WTC11 (cell line): ENCODE measurements around the gene AKT1S1. TPM values are rescaled to one million over a fixed set of nuclear protein-coding genes. Genes with fewer than 3 reads are reported as not detected.
A peak's percentile ranks its signal among the peaks of the same experiment; 100 is the strongest.

Experiments used
- ATAC-seq: fragments of 200-7000 bp; cut with Tn5 transposase; 2 replicates; pipeline ENCODE4 v1.10.0; 2021; ENCODE audit warnings: mild to moderate bottlenecking, moderate library complexity
- CTCF ChIA-PET: fragments of 300-600 bp; sonication (Branson Sonifier 250); formaldehyde crosslinking; loops from one replicate; lab custom pipeline; 2021; ENCODE audit warnings: antibody characterized with exemption; lab: Charles Lee
- POLR2A ChIA-PET: fragments of 350-600 bp; sonication (Branson Sonifier 250); formaldehyde crosslinking; loops from one replicate; lab custom pipeline; 2021; ENCODE audit warnings: antibody characterized with exemption; lab: Charles Lee
- DNase-seq: peaks from one replicate; pipeline ENCODE4 v3.0.0; 2021; ENCODE audit warnings: low spot score
- H3K27ac Mint-ChIP-seq: 2 replicates; pipeline ENCODE4 v1.8.0; 2021; ENCODE audit warnings: mixed read lengths
- H3K27me3 Mint-ChIP-seq: 2 replicates; pipeline ENCODE4 v1.8.0; 2021; ENCODE audit warnings: low read depth, mild to moderate bottlenecking, moderate library complexity, mixed read lengths
- H3K36me3 Mint-ChIP-seq: 2 replicates; pipeline ENCODE4 v1.8.0; 2021; ENCODE audit warnings: mixed read lengths
- H3K4me1 Mint-ChIP-seq: 2 replicates; pipeline ENCODE4 v1.8.0; 2022; ENCODE audit warnings: mixed read lengths
- H3K4me3 Mint-ChIP-seq: 2 replicates; pipeline ENCODE4 v1.8.0; 2021; ENCODE audit warnings: mild to moderate bottlenecking, moderate library complexity, mixed read lengths
- H3K9me3 Mint-ChIP-seq: 2 replicates; pipeline ENCODE4 v1.8.0; 2021; ENCODE audit warnings: mixed read lengths
- ATF1 ChIP-seq: sonication (generic); formaldehyde crosslinking; IDR thresholded peaks from 2 replicates; pipeline ENCODE4 v1.8.1; 2023; ENCODE audit warnings: mild to moderate bottlenecking, moderate library complexity, missing genetic modification reagents
- CBFB ChIP-seq: sonication (generic); formaldehyde crosslinking; IDR thresholded peaks from 2 replicates; pipeline ENCODE4 v1.8.1; 2022; ENCODE audit warnings: mild to moderate bottlenecking, low read depth, missing genetic modification reagents
- CREB1 ChIP-seq: sonication (generic); formaldehyde crosslinking; IDR thresholded peaks from 2 replicates; pipeline ENCODE4 v1.8.0; 2023; ENCODE audit warnings: mild to moderate bottlenecking, missing genetic modification reagents
- ETV6 ChIP-seq: sonication (generic); formaldehyde crosslinking; IDR thresholded peaks from 2 replicates; pipeline ENCODE4 v1.8.1; 2022; ENCODE audit warnings: mild to moderate bottlenecking, missing genetic modification reagents
- FOXK1 ChIP-seq: sonication (generic); formaldehyde crosslinking; IDR thresholded peaks from 2 replicates; pipeline ENCODE4 v1.8.0; 2022; ENCODE audit warnings: mild to moderate bottlenecking, moderate library complexity, missing genetic modification reagents
- FOXP1 ChIP-seq: sonication (generic); formaldehyde crosslinking; IDR thresholded peaks from 2 replicates; pipeline ENCODE4 v1.8.0; 2022; ENCODE audit warnings: missing genetic modification reagents, mild to moderate bottlenecking, moderate library complexity, borderline replicate concordance
- GABPB1 ChIP-seq: sonication (generic); formaldehyde crosslinking; IDR thresholded peaks from 2 replicates; pipeline ENCODE4 v1.8.1; 2023; ENCODE audit warnings: mild to moderate bottlenecking, missing genetic modification reagents
- GRHL2 ChIP-seq: fragments of 250-450 bp; sonication (Bioruptor Pico); IDR thresholded peaks from 2 replicates; pipeline ENCODE4 v1.8.0; 2022; ENCODE audit warnings: mild to moderate bottlenecking, moderate library complexity; ENCODE audit not compliant: insufficient replicate concordance, severe bottlenecking
- GTF2I ChIP-seq: fragments of 250-450 bp; sonication (Bioruptor Pico); conservative IDR thresholded peaks from 2 replicates; pipeline ENCODE4 v1.4.0; 2021; ENCODE audit warnings: mild to moderate bottlenecking
- NFYB ChIP-seq: sonication (generic); formaldehyde crosslinking; conservative IDR thresholded peaks from 2 replicates; pipeline ENCODE4 v1.8.0; 2022; ENCODE audit warnings: low read depth, missing genetic modification reagents
- NR2C2 ChIP-seq: sonication (generic); formaldehyde crosslinking; IDR thresholded peaks from 2 replicates; pipeline ENCODE4 v1.8.0; 2022; ENCODE audit warnings: mild to moderate bottlenecking, missing genetic modification reagents
- NR3C1 ChIP-seq: sonication (generic); formaldehyde crosslinking; conservative IDR thresholded peaks from 2 replicates; pipeline ENCODE4 v1.8.1; 2023; ENCODE audit warnings: low read depth, mild to moderate bottlenecking, missing genetic modification reagents
- RELA ChIP-seq: sonication (generic); formaldehyde crosslinking; IDR thresholded peaks from 2 replicates; pipeline ENCODE4 v1.8.1; 2022; ENCODE audit warnings: missing genetic modification reagents, mild to moderate bottlenecking, borderline replicate concordance
- SP1 ChIP-seq: sonication (generic); formaldehyde crosslinking; conservative IDR thresholded peaks from 2 replicates; pipeline ENCODE4 v1.8.1; 2022; ENCODE audit warnings: missing genetic modification reagents
- TEAD4 ChIP-seq: sonication (generic); formaldehyde crosslinking; IDR thresholded peaks from 2 replicates; pipeline ENCODE4 v1.8.0; 2022; ENCODE audit warnings: mild to moderate bottlenecking, missing genetic modification reagents
- TP53 ChIP-seq: sonication (generic); formaldehyde crosslinking; IDR thresholded peaks from 2 replicates; pipeline ENCODE4 v1.8.1; 2023; ENCODE audit warnings: mild to moderate bottlenecking, missing genetic modification reagents
- ZNF138 ChIP-seq: sonication (generic); formaldehyde crosslinking; conservative IDR thresholded peaks from 2 replicates; pipeline ENCODE4 v1.8.1; 2022; ENCODE audit warnings: mild to moderate bottlenecking, moderate library complexity, missing genetic modification reagents
- ZNF671 ChIP-seq: fragments of 250-450 bp; sonication (Bioruptor Pico); IDR thresholded peaks from 2 replicates; pipeline ENCODE4 v1.8.0; 2021; ENCODE audit warnings: mild to moderate bottlenecking
- total RNA-seq: library from RNA; stranded (reverse); gene quantifications from 3 replicates; pipeline ENCODE4 v1.2.3, GENCODE V29; 2021
- TF ChIP-seq, protein P1 (sequence below): sonication (generic); formaldehyde crosslinking; IDR thresholded peaks from 2 replicates; pipeline ENCODE4 v1.8.1; 2022; ENCODE audit warnings: low read depth, missing genetic modification reagents, borderline replicate concordance
- TF ChIP-seq, protein P2 (sequence below): sonication (generic); formaldehyde crosslinking; IDR thresholded peaks from 2 replicates; pipeline ENCODE4 v1.8.0; 2022; ENCODE audit warnings: missing genetic modification reagents
- TF ChIP-seq, protein P3 (sequence below): sonication (generic); formaldehyde crosslinking; IDR thresholded peaks from 2 replicates; pipeline ENCODE4 v1.8.0; 2022; ENCODE audit warnings: mild to moderate bottlenecking, missing genetic modification reagents
- TF ChIP-seq, protein P4 (sequence below): fragments of 250-450 bp; sonication (Bioruptor Pico); IDR thresholded peaks from 2 replicates; pipeline ENCODE4 v1.9.0; 2021; ENCODE audit warnings: moderate library complexity, mild to moderate bottlenecking, inconsistent platforms, borderline replicate concordance
- TF ChIP-seq, protein P5 (sequence below): sonication (generic); formaldehyde crosslinking; IDR thresholded peaks from 2 replicates; pipeline ENCODE4 v1.8.1; 2022; ENCODE audit warnings: missing genetic modification reagents, borderline replicate concordance
- TF ChIP-seq, protein P6 (sequence below): sonication (generic); formaldehyde crosslinking; IDR thresholded peaks from 2 replicates; pipeline ENCODE4 v1.8.0; 2023; ENCODE audit warnings: missing genetic modification reagents
- TF ChIP-seq, protein P7 (sequence below): sonication (generic); formaldehyde crosslinking; IDR thresholded peaks from 2 replicates; pipeline ENCODE4 v1.8.1; 2022; ENCODE audit warnings: mild to moderate bottlenecking, moderate library complexity, missing genetic modification reagents

Gene AKT1S1
- total RNA-seq, 1 experiment from 2014 or later, result 47.8 TPM

DNA sequence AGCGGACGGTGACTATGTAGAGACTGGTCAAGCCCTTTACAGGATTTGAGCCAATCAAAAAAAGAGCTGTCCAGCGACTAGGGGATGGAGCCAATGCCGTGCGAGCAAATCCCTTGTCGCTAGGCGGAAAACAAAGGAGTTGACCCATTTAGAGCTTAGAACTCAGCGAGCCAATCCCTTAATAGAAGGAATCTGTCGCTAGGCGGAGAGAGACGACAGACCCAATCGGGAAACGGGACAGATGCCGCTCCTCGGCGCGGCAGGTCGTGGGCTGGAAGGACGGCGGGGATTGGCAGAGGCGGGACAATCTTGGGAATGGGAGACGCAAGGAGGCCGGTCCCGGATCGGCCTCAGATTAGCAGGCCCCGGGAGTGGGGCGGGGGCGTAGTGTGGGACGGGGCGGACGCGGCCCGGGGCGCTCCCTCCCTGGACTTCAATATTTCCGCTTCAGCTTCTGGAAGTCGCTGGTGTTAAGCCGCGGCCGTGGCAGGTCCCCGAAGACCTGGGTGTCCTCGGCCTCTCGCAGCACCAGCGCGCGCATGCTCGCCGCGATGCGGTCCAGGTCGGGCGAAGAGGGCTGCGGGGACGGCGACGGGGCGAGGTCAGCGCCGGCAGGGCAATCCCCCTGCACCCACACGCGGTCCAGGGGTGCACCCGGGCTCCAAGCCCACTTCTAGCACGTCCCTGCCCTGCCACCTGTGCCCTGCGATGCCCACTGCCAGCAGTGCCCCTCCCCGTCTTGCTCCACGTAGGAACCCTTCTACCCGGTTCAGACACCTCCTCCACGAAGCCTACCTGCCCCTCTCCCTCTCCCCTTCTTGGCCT is 7.5 kb downstream of the AKT1S1 start (continued):
- TF ChIP-seq, protein P1, sequence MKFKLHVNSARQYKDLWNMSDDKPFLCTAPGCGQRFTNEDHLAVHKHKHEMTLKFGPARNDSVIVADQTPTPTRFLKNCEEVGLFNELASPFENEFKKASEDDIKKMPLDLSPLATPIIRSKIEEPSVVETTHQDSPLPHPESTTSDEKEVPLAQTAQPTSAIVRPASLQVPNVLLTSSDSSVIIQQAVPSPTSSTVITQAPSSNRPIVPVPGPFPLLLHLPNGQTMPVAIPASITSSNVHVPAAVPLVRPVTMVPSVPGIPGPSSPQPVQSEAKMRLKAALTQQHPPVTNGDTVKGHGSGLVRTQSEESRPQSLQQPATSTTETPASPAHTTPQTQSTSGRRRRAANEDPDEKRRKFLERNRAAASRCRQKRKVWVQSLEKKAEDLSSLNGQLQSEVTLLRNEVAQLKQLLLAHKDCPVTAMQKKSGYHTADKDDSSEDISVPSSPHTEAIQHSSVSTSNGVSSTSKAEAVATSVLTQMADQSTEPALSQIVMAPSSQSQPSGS (CRISPR knock-in tag), result no peak
- TF ChIP-seq, protein P2, sequence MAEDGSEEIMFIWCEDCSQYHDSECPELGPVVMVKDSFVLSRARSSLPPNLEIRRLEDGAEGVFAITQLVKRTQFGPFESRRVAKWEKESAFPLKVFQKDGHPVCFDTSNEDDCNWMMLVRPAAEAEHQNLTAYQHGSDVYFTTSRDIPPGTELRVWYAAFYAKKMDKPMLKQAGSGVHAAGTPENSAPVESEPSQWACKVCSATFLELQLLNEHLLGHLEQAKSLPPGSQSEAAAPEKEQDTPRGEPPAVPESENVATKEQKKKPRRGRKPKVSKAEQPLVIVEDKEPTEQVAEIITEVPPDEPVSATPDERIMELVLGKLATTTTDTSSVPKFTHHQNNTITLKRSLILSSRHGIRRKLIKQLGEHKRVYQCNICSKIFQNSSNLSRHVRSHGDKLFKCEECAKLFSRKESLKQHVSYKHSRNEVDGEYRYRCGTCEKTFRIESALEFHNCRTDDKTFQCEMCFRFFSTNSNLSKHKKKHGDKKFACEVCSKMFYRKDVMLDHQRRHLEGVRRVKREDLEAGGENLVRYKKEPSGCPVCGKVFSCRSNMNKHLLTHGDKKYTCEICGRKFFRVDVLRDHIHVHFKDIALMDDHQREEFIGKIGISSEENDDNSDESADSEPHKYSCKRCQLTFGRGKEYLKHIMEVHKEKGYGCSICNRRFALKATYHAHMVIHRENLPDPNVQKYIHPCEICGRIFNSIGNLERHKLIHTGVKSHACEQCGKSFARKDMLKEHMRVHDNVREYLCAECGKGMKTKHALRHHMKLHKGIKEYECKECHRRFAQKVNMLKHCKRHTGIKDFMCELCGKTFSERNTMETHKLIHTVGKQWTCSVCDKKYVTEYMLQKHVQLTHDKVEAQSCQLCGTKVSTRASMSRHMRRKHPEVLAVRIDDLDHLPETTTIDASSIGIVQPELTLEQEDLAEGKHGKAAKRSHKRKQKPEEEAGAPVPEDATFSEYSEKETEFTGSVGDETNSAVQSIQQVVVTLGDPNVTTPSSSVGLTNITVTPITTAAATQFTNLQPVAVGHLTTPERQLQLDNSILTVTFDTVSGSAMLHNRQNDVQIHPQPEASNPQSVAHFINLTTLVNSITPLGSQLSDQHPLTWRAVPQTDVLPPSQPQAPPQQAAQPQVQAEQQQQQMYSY (CRISPR knock-in tag), result peak; percentile 37; the same call in 1 of the 2 replicates
- TF ChIP-seq, protein P3, sequence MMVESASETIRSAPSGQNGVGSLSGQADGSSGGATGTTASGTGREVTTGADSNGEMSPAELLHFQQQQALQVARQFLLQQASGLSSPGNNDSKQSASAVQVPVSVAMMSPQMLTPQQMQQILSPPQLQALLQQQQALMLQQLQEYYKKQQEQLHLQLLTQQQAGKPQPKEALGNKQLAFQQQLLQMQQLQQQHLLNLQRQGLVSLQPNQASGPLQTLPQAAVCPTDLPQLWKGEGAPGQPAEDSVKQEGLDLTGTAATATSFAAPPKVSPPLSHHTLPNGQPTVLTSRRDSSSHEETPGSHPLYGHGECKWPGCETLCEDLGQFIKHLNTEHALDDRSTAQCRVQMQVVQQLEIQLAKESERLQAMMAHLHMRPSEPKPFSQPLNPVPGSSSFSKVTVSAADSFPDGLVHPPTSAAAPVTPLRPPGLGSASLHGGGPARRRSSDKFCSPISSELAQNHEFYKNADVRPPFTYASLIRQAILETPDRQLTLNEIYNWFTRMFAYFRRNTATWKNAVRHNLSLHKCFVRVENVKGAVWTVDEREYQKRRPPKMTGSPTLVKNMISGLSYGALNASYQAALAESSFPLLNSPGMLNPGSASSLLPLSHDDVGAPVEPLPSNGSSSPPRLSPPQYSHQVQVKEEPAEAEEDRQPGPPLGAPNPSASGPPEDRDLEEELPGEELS, result peak; percentile 57; the same call in 1 of the 2 replicates
- TF ChIP-seq GABPB1 (CRISPR knock-in tag), result no peak
- TF ChIP-seq CBFB (CRISPR knock-in tag), result no peak
- TF ChIP-seq NR3C1 (CRISPR knock-in tag), result no peak
- TF ChIP-seq TP53, result no peak
- TF ChIP-seq GTF2I, result no peak
- peak; percentile 79 for TF ChIP-seq ETV6
- peak; percentile 46; the same call in 1 of the 2 replicates for TF ChIP-seq FOXK1
- no peak for TF ChIP-seq CREB1 (CRISPR knock-in tag)
- no peak for TF ChIP-seq TEAD4
- TF ChIP-seq NR2C2 (CRISPR knock-in tag), result no peak
- peak; percentile 77; the same call in 1 of the 2 replicates for TF ChIP-seq FOXP1 (CRISPR knock-in tag)
- TF ChIP-seq, protein P4, sequence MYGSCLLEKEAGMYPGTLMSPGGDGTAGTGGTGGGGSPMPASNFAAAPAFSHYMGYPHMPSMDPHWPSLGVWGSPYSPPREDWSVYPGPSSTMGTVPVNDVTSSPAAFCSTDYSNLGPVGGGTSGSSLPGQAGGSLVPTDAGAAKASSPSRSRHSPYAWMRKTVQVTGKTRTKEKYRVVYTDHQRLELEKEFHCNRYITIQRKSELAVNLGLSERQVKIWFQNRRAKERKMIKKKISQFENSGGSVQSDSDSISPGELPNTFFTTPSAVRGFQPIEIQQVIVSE (CRISPR knock-in tag), result no peak
- TF ChIP-seq ZNF138 (CRISPR knock-in tag), result no peak

DNA sequence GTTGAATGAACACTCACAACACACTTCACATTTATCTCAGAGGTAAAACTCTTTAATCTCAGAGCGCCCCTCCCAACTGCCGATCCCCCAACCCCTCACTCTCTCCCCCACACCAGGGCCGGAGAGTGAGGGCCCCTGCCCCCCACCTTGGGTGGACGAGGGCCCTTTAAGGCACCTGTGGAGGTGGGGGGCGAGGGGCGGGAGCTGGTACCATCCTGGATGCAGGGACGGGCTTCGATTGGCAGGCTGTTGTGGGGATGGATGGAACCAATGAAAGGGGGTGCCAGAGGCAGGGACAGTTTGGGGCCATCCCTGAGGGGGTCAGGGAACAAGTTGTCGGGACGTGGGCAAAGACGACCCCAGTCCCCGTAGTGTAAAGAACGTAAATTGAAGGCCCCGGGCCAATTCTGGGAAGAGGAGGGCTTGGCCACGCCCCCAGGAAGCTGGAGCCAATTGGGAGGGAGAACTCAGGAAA is 8.1 kb downstream of the AKT1S1 start:
- H3K9me3 Mint-ChIP-seq, result peaks cover 3% of the 10 kb centered on the region; the same call in 1 of the 2 replicates
- H3K27me3 Mint-ChIP-seq, result no peaks in the 10 kb centered on the region
- no peak overlapping the region for H3K27ac Mint-ChIP-seq
- DNase-seq (no peak), ATAC-seq (peak; percentile 5)
- ChIA-PET POLR2A (interaction anchor here (0.5 to 1.7 kb wide), 10 partner anchors 8 to 1010 kb away, joined by 3 to 13 read pairs (median 5); partner anchors contain the start of genes AKT1S1, AP2A1, ATF5 and FUZ), CTCF (interaction anchor here (0.6 to 2.2 kb wide), 16 partner anchors 8 to 771 kb away, joined by 3 to 11 read pairs (median 5); partner anchors contain the start of genes AKT1S1, AP2A1, FUZ and PTOV1)
- H3K4me1 Mint-ChIP-seq, result peaks cover 25% of the 10 kb centered on the region
- no peak overlapping the region for H3K4me3 Mint-ChIP-seq
- H3K36me3 Mint-ChIP-seq, result peaks cover 12% of the 10 kb centered on the region
- TF ChIP-seq RELA (CRISPR knock-in tag) (no peak), GABPB1 (CRISPR knock-in tag) (no peak), NFYB (CRISPR knock-in tag) (no peak), SP1 (CRISPR knock-in tag) (peak; percentile 8), ZNF671 (no peak), ATF1 (CRISPR knock-in tag) (no peak), GRHL2 (CRISPR knock-in tag) (no peak)
- TF ChIP-seq, protein P5, sequence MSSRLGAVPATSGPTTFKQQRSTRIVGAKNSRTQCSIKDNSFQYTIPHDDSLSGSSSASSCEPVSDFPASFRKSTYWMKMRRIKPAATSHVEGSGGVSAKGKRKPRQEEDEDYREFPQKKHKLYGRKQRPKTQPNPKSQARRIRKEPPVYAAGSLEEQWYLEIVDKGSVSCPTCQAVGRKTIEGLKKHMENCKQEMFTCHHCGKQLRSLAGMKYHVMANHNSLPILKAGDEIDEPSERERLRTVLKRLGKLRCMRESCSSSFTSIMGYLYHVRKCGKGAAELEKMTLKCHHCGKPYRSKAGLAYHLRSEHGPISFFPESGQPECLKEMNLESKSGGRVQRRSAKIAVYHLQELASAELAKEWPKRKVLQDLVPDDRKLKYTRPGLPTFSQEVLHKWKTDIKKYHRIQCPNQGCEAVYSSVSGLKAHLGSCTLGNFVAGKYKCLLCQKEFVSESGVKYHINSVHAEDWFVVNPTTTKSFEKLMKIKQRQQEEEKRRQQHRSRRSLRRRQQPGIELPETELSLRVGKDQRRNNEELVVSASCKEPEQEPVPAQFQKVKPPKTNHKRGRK (CRISPR knock-in tag), result no peak
- TF ChIP-seq, protein P6, sequence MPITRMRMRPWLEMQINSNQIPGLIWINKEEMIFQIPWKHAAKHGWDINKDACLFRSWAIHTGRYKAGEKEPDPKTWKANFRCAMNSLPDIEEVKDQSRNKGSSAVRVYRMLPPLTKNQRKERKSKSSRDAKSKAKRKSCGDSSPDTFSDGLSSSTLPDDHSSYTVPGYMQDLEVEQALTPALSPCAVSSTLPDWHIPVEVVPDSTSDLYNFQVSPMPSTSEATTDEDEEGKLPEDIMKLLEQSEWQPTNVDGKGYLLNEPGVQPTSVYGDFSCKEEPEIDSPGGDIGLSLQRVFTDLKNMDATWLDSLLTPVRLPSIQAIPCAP (CRISPR knock-in tag), result no peak
- TF ChIP-seq, protein P7, sequence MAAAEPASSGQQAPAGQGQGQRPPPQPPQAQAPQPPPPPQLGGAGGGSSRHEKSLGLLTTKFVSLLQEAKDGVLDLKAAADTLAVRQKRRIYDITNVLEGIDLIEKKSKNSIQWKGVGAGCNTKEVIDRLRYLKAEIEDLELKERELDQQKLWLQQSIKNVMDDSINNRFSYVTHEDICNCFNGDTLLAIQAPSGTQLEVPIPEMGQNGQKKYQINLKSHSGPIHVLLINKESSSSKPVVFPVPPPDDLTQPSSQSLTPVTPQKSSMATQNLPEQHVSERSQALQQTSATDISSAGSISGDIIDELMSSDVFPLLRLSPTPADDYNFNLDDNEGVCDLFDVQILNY, result no peak
